T follicular helper cell (primary cell): ENCODE data around the gene SCGB2B2.
"Not testable (repeated sequence)": the region's sequence is repeated elsewhere in the genome, so short reads cannot be mapped to it uniquely, and the experiment has no call there.

ENCODE experiments used
- DNase-seq: peaks from one replicate; pipeline ENCODE4 v3.0.0-alpha.2; 2020; ENCODE audit warnings: low read depth
- total RNA-seq, 2 experiments: gene quantifications; one replicate each; lab custom pipeline; 2026; lab: John Stamatoyannopoulos, UW

The SCGB2B2 gene
- 0.12 to 0.13 reads per million in 2 experiments for total RNA-seq

- DNase-seq = peak; percentile 64
Measured at GRCh38 chr19:34676697-34677385, at the start of gene SCGB2B2. TSS of gene SCGB2B2 (minus strand) at chr19:34677159. CDS start at chr19:34594563, 82,596 bp downstream.

GRCh38 chr19:34725400-34725799 is 48.4 kb upstream of the SCGB2B2 start:
- no peak for DNase-seq

DNA sequence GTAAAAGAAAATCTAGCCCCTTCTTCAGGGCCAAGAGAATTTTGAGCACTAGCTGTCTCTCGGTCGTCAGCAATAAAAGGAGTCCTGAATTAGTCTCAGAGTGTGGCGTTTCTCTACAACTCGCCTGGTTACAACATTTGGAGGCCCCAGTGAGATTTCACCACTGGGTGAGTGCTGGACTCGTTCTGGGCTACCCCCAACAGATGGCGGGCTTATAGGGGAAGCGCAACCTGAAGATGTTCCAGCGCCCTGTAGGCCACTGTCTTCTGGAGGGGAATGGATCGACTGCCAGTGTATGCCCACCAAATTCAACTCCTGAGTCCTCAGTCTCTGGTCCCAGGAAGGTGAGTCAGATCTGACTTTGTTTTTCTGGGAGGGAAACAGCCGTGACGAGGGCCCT is 45.4 kb upstream of the SCGB2B2 start:
- no peak for DNase-seq

DNA sequence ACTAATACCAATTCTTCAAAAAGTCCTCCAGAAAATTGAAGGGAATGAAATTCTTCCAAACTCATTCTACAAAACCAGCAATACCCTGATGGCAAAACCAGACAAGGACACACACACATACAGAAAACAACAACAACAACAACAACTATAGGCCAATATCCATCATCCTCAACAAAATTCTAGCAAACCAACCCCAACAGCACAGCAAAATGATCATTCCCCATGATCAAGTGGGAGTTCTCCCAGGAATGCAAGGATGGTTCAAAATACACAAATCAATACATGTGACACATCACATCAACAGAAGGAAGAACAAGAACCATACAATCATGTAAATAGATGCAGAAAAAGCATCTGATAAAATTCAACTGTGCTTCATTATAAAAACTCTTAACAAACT is 38.4 kb upstream of the SCGB2B2 start:
- no peak for DNase-seq

DNA sequence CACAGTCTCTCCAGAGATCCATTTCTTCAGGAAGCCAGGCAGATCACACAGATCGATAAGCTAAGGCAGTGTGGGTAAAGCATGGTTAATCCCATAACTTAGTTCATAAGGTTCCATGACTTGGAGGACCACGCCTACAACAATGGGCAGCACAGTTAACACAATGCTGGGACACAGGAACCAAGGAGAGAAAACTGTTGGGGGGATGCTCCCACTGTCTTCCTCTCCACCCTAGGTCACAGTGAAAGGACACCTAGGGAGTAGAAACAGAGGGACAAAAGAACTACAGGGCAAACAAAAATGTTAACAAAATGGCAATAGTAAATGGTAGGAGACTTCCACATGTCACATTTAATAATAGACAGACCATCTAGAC is 36.3 kb upstream of the SCGB2B2 start:
- no peak for DNase-seq

GRCh38 chr19:34712395-34713261 is 35.7 kb upstream of the SCGB2B2 start:
- DNase-seq = peak; percentile 43

DNA sequence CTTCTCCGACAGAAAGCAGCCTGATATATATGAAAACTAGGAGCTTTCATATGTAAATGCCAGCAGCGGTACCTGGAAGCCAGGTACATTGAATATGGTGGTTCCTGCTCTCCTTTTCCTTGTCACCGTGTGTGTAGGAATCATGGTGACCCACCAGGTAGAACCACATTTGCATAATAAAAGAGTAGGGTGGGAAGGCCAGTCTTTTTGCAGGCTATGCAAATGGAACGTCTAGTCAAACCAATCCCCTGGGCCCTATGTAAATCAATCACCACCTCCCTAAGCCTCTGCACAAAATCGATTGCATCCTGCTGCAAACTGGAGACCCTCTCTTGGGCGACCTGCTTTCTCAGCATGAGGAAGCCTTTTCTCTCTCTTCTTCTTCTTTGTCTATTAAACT is 34.9 kb upstream of the SCGB2B2 start:
- no peak for DNase-seq

DNA sequence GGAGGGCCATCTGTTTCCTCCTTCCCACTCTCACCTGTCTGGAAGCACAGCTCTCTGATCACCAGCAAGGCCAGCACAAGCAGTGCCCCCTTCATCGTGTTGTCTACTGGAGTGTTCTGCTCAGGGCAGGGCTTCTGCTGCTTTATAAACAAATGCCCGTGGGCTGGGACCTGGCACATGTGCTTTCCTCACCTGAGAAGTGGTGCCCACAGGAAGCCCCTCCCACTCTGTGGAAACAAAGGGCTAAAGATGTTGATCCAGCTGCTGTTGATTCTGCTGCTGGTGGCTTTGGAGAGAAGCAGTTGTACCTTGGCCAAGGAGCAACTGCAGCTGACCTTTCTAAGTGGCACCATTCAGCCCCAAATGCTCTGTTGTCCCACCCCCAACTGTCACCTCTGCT is 30.7 kb upstream of the SCGB2B2 start:
- no peak for DNase-seq

- no peak for DNase-seq
Measured at GRCh38 chr19:34692549-34692948, 15.6 kb upstream of the SCGB2B2 start.

GRCh38 chr19:34690372-34690771 is 13.4 kb upstream of the SCGB2B2 start:
- DNase-seq = no peak

DNA sequence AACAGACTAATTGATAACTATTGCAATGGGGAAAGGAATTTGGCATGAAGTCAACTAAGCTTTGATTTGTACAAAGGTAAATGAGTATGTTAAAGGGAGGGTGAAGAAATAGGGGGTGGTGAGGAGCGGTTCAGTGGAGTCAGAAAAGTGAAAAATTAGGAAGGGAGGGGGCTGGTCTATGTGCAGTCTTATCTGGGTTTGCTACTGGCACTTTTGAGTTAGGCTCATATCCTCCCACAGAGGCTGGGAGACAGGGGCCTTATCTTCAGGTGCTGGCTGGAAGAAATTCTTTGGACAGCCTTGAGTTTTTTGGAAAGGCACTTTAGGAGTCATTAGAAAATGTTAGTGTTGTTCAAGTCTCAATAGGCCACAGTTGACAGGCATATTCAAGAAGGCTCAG is 11.6 kb upstream of the SCGB2B2 start:
- DNase-seq = no peak

- no peak for DNase-seq
Measured at GRCh38 chr19:34687348-34687747, 10.4 kb upstream of the SCGB2B2 start.

- DNase-seq = no peak
Measured at GRCh38 chr19:34686455-34686854, 9.5 kb upstream of the SCGB2B2 start.

GRCh38 chr19:34685266-34685665 is 8.3 kb upstream of the SCGB2B2 start:
- DNase-seq = not testable (repeated sequence)

DNA sequence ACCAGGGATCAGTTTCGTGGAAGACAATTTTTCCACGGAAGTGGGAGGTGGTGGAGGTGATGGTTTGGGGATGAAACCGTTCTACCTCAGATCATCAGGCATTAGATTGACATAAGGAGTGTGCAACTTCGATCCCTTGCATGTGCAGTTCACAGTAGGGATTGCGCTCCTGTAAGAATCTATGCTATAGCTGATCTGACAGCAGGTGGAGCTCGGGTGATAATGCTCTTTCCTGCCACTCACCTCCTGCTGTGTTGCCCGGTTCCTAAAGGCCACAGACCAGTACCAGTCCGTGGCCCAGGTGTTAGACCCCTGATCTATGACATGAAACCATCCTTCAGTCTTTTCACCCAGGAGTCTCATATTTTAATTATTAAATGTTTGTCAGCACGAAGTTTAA is 4.5 kb upstream of the SCGB2B2 start:
- DNase-seq = no peak

DNA sequence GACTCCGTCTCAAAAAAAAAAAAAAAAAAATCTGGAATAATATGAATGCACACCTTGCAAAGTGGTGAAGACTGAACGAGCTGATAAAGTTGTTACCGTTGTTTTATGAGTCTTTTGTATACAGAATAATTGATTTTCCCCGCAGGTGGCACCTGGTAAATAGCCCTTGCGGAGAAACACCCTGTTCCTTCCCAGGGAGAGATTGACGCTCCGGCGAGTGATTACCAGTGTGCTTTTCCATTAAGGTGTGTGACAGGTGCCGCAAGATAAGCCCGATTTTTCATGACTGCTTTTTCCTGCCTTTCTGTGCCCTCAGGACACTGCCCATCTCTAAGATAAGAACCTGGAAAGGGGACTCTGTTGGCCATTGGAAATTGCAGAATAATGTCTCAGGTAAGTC is 1.5 kb upstream of the SCGB2B2 start:
- DNase-seq = no peak

DNA sequence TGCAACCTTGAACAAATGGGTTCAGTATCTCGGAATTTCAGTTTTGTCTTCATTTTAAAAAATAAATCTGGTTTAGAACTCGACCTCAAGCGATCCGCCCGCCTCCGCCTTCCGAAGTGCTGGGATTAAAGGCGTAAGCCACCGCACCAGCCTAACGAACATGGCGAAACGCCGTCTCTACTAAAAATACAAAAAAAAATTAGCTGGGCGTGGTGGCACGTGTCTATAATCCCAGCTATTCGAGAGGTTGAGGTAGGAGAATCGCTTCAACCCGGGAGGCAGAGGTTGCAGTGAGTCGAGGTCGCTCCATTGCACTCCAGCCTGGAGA is 1.1 kb upstream of the SCGB2B2 start:
- no peak for DNase-seq

- peak; percentile 85 for DNase-seq
Measured at GRCh38 chr19:34677386-34678084, 576 bp upstream of the SCGB2B2 start, which contains the start of gene ZNF302. TSS of gene ZNF302 (plus strand) at chr19:34677678. CDS start at chr19:34678805, 1,127 bp downstream.

GRCh38 chr19:34675919-34676318 is 1.0 kb downstream of the SCGB2B2 start:
- DNase-seq = no peak

DNA sequence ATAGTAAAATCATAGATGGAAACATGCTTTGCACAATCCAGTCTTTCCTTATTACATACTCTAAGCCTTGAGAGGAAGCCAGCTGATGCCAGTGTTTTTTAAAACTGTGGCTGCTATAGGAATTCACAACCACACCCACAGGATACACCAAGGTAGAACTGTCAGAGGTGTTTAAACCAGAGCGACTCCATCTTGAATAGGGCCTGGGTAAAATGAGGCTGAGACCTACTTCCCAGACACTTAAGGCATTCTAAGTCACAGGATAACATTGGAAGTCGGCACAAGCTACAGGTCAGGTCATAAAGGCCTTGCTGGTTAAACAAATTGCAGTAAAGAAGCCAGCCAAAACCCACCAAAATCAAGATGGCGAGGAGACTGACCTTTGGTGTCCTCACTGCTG is 1.7 kb downstream of the SCGB2B2 start:
- DNase-seq = no peak

DNA sequence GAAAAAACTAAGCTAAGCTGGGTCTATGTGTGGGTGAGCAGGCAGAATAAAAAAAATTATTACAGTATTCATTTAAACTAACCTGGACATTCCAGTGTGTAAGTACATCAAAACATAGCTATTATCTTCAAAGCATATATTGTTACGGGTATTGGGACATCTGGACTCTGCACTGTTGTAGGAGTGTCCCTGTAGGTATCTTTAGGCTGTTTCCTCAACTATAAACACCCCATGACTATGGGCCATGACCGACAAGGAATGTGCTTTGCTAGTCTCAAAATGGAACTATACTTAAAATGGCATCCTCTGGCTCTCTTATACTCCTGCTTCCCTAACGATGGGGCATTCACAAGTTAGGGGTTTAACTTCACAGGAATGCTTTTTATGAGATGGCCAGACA is 3.4 kb downstream of the SCGB2B2 start:
- no peak for DNase-seq

- no peak for DNase-seq
Measured at GRCh38 chr19:34671972-34672371, 5.0 kb downstream of the SCGB2B2 start.

DNA sequence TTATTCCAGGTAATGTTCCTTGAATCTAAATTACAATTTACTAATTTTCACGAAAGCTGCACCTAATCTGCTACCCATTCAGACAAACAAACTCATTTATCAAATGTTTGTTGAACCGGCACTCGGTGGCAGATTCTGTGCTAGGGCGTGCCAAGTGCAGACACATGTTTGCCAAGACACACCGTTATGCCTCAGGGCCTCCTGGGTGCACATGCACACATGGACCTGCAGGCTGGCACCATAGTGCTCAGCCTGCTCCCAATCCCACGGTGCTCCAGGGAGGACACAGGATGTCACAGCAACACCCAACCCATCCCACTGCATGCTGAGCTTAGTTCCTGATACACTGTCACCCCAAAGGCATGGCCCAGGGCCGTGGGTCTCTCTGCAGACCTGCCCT is 7.7 kb downstream of the SCGB2B2 start:
- DNase-seq = no peak
